Left ventricle myocardium inferior (tissue), 1 donor: ENCODE data around the gene ARPP21. TPM values are rescaled to one million over a fixed set of nuclear protein-coding genes. Genes with fewer than 3 reads are reported as not detected.

Experiments
- DNase-seq: peaks from one replicate; pipeline ENCODE4 v3.0.0-alpha.2; 2020
- H3K27ac ChIP-seq: fragments of 200-600 bp; replicated peaks from 2 replicates; pipeline ENCODE4 v1.8.0; 2021
- H3K27me3 ChIP-seq: fragments of 200-600 bp; 2 replicates; pipeline ENCODE4 v1.8.0; 2021; ENCODE audit warnings: low read depth
- H3K36me3 ChIP-seq: fragments of 200-600 bp; 2 replicates; pipeline ENCODE4 v1.8.0; 2021
- H3K4me1 ChIP-seq: fragments of 200-600 bp; 2 replicates; pipeline ENCODE4 v1.8.0; 2021
- H3K4me3 ChIP-seq: fragments of 200-600 bp; 2 replicates; pipeline ENCODE4 v1.8.0; 2021; ENCODE audit warnings: mild to moderate bottlenecking, moderate library complexity
- H3K9me3 ChIP-seq: fragments of 200-600 bp; replicated peaks from 2 replicates; pipeline ENCODE4 v1.8.0; 2021
- intact Hi-C: fragments of 100-400 bp; cut with micrococcal nuclease; formaldehyde crosslinking; loops from one replicate; pipeline ENCODE4 v1.11.0; 2022
- total RNA-seq: library from RNA; stranded (reverse); fragmentation: NEBNext Ultra II Directional; extraction: Animal tissue kit (Norgen Biotek cat#: 25700); gene quantifications from one replicate; pipeline ENCODE4 v1.2.1, GENCODE V29; 2021
- TF ChIP-seq, protein P1 (sequence below): fragments of 200-600 bp; IDR thresholded peaks from 2 replicates; pipeline ENCODE4 v1.8.0; 2021; ENCODE audit warnings: antibody characterized with exemption, mild to moderate bottlenecking, borderline replicate concordance
- donor health status: DM: no; HTN: yes; CAD: no; lungs with severe emphysema.

Gene ARPP21
- total RNA-seq, 1 donor from 2014 or later, result not detected

DNA sequence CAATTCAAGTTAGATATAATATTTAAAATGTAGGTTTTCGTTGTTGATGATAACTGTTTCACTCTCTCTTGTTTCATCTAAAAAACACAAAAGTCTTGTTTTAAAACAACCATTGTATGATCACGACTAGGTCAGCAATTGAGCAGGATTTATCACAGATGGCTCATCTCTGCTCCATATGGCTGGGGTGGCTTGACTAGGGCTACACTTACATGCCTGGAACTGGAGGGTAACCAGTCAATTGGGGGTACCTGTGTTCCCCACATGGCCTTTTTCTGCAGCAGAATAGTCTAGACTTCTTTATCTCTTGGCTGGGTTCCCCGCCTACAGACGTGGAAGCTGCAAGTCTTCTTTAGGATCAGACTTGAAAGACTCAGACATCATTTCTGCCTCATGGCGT lies 103.9 kb downstream of the ARPP21 start:
- DNase-seq, result no peak
- TF ChIP-seq, protein P1, sequence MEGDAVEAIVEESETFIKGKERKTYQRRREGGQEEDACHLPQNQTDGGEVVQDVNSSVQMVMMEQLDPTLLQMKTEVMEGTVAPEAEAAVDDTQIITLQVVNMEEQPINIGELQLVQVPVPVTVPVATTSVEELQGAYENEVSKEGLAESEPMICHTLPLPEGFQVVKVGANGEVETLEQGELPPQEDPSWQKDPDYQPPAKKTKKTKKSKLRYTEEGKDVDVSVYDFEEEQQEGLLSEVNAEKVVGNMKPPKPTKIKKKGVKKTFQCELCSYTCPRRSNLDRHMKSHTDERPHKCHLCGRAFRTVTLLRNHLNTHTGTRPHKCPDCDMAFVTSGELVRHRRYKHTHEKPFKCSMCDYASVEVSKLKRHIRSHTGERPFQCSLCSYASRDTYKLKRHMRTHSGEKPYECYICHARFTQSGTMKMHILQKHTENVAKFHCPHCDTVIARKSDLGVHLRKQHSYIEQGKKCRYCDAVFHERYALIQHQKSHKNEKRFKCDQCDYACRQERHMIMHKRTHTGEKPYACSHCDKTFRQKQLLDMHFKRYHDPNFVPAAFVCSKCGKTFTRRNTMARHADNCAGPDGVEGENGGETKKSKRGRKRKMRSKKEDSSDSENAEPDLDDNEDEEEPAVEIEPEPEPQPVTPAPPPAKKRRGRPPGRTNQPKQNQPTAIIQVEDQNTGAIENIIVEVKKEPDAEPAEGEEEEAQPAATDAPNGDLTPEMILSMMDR, result no peak
- Histone ChIP-seq H3K9me3 (no peaks in the 10 kb centered on the region), H3K36me3 (no peaks in the 10 kb centered on the region), H3K27ac (no peak overlapping the region), H3K4me1 (peaks cover 3% of the 10 kb centered on the region), H3K27me3 (peaks cover 31% of the 10 kb centered on the region), H3K4me3 (no peak overlapping the region)
- intact Hi-C loops, result no loop called here

DNA sequence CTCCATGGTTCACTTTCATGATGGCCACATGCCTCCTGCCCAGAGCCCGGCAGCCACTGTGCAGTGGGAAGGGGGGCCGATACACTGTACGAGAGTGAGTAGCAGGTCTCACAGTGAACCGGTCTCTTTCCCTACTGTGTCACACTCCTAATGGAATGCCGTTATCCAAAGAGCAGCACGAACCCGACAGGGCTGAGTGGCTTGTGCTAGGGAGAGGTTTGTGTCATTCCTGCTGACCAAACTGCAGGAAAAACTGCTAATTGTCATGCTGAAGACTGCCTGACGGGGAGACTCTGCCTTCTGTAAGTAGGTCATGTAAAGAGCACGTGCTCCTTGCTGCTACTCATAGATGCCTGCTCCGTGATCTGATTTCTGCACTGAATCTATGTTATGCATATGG lies 105.1 kb downstream of the ARPP21 start:
- Histone ChIP-seq H3K4me3 (no peak overlapping the region), H3K27ac (no peak overlapping the region), H3K36me3 (no peaks in the 10 kb centered on the region), H3K27me3 (peaks cover 28% of the 10 kb centered on the region), H3K9me3 (no peaks in the 10 kb centered on the region), H3K4me1 (peaks cover 3% of the 10 kb centered on the region)
- intact Hi-C loops, result no loop called here
- TF ChIP-seq, protein P1, result no peak
- DNase-seq, result no peak

DNA sequence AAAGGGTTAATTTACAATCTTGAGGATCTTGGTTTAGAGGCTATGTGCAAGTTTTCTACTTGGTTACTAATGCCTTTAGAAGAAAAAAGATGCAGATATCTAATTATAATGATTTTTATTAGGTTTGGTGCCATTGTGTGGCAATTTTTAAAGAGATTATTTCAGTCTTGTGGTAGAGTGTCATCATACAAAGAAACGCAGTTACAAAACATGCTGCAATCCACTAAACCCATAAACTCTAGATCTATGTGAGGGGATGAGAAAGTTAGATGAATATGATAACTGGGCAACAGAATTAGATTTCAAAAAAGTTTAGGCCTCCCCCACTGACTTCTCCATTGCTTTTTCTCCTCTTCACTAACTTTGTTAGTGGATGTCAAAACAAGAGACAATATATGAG lies 106.0 kb downstream of the ARPP21 start:
- TF ChIP-seq, protein P1, result no peak
- DNase-seq, result no peak
- Histone ChIP-seq H3K4me3 (no peak overlapping the region), H3K27me3 (peaks cover 22% of the 10 kb centered on the region), H3K36me3 (no peaks in the 10 kb centered on the region), H3K27ac (no peak overlapping the region), H3K9me3 (no peaks in the 10 kb centered on the region), H3K4me1 (peaks cover 3% of the 10 kb centered on the region)
- intact Hi-C loops, result no loop called here

GRCh38 chr3:35745802-35746484 lies 106.6 kb downstream of the ARPP21 start:
- TF ChIP-seq, protein P1, result no peak
- intact Hi-C loops, result no loop called here
- DNase-seq, result no peak

GRCh38 chr3:35746492-35746891 lies 107.2 kb downstream of the ARPP21 start:
- Histone ChIP-seq H3K27me3 (peaks cover 22% of the 10 kb centered on the region), H3K4me3 (no peak overlapping the region), H3K27ac (no peak overlapping the region), H3K36me3 (no peaks in the 10 kb centered on the region), H3K9me3 (no peaks in the 10 kb centered on the region), H3K4me1 (peaks cover 3% of the 10 kb centered on the region)
- no peak for DNase-seq
- intact Hi-C loops, result no loop called here
- TF ChIP-seq, protein P1, result no peak

More at GRCh38 chr3:35745802-35746484, 106.6 kb downstream of the ARPP21 start:
- H3K27ac ChIP-seq, result no peak overlapping the region
- no peaks in the 10 kb centered on the region for H3K9me3 ChIP-seq
- peaks cover 22% of the 10 kb centered on the region for H3K27me3 ChIP-seq
- peaks cover 3% of the 10 kb centered on the region for H3K4me1 ChIP-seq
- H3K36me3 ChIP-seq, result no peaks in the 10 kb centered on the region
- no peak overlapping the region for H3K4me3 ChIP-seq
